GM12891 (cell line): ENCODE data around the gene ZNF142.

Experiments used
- DNase-seq: peaks from one replicate; pipeline ENCODE4 v3.0.0; 2011; ENCODE audit warnings: low spot score; ENCODE audit not compliant: insufficient read length
- FAIRE-seq: peaks from 2 replicates; lab custom pipeline; 2011; peaks lifted over from hg19 to GRCh38; lab: Jason Lieb, UNC
- PAX5 ChIP-seq: IDR thresholded peaks from 2 replicates; pipeline ENCODE4 v1.6.1; 2011; ENCODE audit warnings: low read length, moderate library complexity, mild to moderate bottlenecking; ENCODE audit not compliant: insufficient read depth, severe bottlenecking
- POLR2A ChIP-seq: IDR thresholded peaks from 2 replicates; pipeline ENCODE4 v1.6.1; 2011; ENCODE audit warnings: low read depth, low read length, control low read depth
- POLR2AphosphoS5 ChIP-seq: IDR thresholded peaks from 2 replicates; pipeline ENCODE4 v1.6.1; 2011; ENCODE audit warnings: low read depth, low read length, control low read depth
- POU2F2 ChIP-seq: IDR thresholded peaks from 2 replicates; pipeline ENCODE4 v1.6.1; 2011; ENCODE audit warnings: low read depth, mild to moderate bottlenecking, control low read depth, low read length, moderate library complexity
- SPI1 ChIP-seq: IDR thresholded peaks from 2 replicates; pipeline ENCODE4 v1.6.1; 2011; ENCODE audit warnings: low read depth, low read length, control low read depth
- TAF1 ChIP-seq: IDR thresholded peaks from 2 replicates; pipeline ENCODE4 v1.6.1; 2011; ENCODE audit warnings: low read depth, low read length, control low read depth

Gene ZNF142

GRCh38 chr2:218615868-218616315 is 43.5 kb downstream of the ZNF142 start:
- DNase-seq = no peak
- no peak for FAIRE-seq
- TF ChIP-seq POU2F2 = no peak
- TF ChIP-seq SPI1 = no peak
- TF ChIP-seq POLR2A = no peak
- TF ChIP-seq PAX5 = no peak
- no peak for TF ChIP-seq TAF1
- no peak for TF ChIP-seq POLR2AphosphoS5

DNA sequence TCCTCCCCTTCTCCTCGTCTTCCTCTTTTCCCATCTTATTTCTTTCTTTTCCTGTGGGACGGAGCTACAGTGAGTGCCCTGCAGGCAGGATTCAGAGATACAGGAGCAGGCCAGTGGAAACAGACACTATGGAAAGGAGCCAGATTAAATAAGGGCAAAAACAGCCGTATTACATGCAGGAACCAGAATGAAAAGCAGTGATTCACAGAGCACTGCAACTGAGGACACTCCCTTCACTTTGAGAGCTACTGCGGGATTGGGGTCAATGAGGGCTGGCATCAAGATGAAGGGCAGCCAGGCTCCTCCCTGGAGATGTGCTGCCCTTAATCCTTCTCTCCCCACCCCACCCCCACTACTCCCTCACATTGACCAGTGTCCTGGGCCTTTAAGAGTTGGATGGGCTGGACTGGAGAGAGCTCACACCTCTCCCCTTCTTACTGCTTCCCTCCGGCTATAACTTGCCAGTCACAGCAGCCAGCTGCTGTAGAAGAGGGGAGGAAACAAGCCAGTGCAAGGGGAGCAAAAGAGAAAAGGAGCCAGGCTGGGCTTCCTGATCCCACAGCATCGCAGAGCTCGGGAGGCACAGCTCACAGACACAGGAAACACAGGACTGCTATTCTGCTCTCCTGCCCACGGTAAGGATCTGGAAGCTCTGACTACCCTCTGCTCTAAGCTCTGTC is 51.8 kb downstream of the ZNF142 start, which contains the start of gene PLCD4:
Gene PLCD4 (plus strand): TSS at position 464 of the 680 bp plus-strand sequence. CDS start 7,841 bp downstream, outside the sequence.
- TF ChIP-seq POLR2A (no peak), SPI1 (no peak), PAX5 (no peak), POU2F2 (no peak), POLR2AphosphoS5 (no peak), TAF1 (no peak)
- no peak for FAIRE-seq
- DNase-seq = no peak

DNA sequence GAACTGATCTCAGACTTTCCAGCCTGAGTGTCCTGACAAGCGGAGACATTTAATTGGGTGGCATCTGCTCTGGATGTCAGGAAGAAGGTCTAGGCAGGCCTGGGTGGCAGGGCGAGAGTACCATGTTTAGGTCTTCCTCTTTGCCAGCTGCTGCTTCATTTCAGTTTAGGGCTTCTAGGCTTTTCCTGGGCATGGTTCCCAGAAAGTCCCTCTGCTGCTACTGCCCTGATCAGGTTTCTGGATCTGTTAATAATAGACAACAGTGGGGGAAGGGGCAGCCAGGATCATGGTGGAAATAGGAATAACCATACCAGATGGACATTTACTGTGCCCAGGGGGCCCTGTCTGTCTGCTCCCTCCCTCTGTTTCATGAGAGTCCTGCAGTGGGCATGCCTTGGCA is 54.0 kb downstream of the ZNF142 start:
- no peak for TF ChIP-seq TAF1
- TF ChIP-seq POU2F2 = no peak
- TF ChIP-seq PAX5 = no peak
- no peak for TF ChIP-seq SPI1
- TF ChIP-seq POLR2A = no peak
- TF ChIP-seq POLR2AphosphoS5 = no peak
- DNase-seq = no peak
- FAIRE-seq = no peak
